ENCODE data around the gene NDUFV1. TPM values are rescaled to one million over a fixed set of nuclear protein-coding genes. Genes with fewer than 3 reads are reported as not detected.

The NDUFV1 gene
- total and polyA plus RNA-seq, 2 of the 4 experiments (the other 2 are of a cell fraction): 120 to 133 TPM

GRCh38 chr11:67627441-67627811 is 20.7 kb downstream of the NDUFV1 start:
- ChIA-PET POLR2A (ENCODE audit: unreplicated experiment) (no interaction called here), CTCF (interaction anchor here (1.2 to 1.6 kb wide), 2 partner anchors 8 to 13 kb away, joined by 3 to 5 read pairs; no protein-coding TSS in a partner anchor)
- TF ChIP-seq RCOR1 (IDR thresholded peaks at IDR 0.05; ENCODE audit: insufficient replicate concordance, low read length) (no peak), FOS (IDR thresholded peaks at IDR 0.05; ENCODE audit: low read depth, low read length) (no peak), NFE2L2 (IDR thresholded peaks at IDR 0.05; ENCODE audit: low read depth, low read length) (no peak), POLR2A (IDR thresholded peaks at IDR 0.05; ENCODE audit: low read depth, low read length) (no peak), CHD1 (IDR thresholded peaks at IDR 0.05; ENCODE audit: low read depth, low read length) (no peak), MAFK (IDR thresholded peaks at IDR 0.05; ENCODE audit: low read depth, low read length) (no peak), RFX5 (IDR thresholded peaks at IDR 0.05; ENCODE audit: low read depth, low read length) (no peak), RAD21 (IDR thresholded peaks at IDR 0.05; ENCODE audit: low read length) (no peak), BHLHE40 (IDR thresholded peaks at IDR 0.05; ENCODE audit: low read depth, low read length) (no peak), MXI1 (IDR thresholded peaks at IDR 0.05; ENCODE audit: borderline replicate concordance, low read depth, low read length) (no peak), SMC3 (IDR thresholded peaks at IDR 0.05; ENCODE audit: low read depth, low read length) (no peak), CEBPB (IDR thresholded peaks at IDR 0.05; ENCODE audit: low read depth, low read length) (no peak), MAZ (IDR thresholded peaks at IDR 0.05; ENCODE audit: borderline replicate concordance, low read depth, low read length) (no peak)
- TF ChIP-seq, protein P1, sequence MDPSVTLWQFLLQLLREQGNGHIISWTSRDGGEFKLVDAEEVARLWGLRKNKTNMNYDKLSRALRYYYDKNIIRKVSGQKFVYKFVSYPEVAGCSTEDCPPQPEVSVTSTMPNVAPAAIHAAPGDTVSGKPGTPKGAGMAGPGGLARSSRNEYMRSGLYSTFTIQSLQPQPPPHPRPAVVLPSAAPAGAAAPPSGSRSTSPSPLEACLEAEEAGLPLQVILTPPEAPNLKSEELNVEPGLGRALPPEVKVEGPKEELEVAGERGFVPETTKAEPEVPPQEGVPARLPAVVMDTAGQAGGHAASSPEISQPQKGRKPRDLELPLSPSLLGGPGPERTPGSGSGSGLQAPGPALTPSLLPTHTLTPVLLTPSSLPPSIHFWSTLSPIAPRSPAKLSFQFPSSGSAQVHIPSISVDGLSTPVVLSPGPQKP (IDR thresholded peaks at IDR 0.05; ENCODE audit: borderline replicate concordance, low read depth, low read length): no peak
- TF ChIP-seq, protein P2, sequence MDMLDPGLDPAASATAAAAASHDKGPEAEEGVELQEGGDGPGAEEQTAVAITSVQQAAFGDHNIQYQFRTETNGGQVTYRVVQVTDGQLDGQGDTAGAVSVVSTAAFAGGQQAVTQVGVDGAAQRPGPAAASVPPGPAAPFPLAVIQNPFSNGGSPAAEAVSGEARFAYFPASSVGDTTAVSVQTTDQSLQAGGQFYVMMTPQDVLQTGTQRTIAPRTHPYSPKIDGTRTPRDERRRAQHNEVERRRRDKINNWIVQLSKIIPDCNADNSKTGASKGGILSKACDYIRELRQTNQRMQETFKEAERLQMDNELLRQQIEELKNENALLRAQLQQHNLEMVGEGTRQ (IDR thresholded peaks at IDR 0.05; ENCODE audit: low read depth, low read length): no peak
- TF ChIP-seq, protein P3, sequence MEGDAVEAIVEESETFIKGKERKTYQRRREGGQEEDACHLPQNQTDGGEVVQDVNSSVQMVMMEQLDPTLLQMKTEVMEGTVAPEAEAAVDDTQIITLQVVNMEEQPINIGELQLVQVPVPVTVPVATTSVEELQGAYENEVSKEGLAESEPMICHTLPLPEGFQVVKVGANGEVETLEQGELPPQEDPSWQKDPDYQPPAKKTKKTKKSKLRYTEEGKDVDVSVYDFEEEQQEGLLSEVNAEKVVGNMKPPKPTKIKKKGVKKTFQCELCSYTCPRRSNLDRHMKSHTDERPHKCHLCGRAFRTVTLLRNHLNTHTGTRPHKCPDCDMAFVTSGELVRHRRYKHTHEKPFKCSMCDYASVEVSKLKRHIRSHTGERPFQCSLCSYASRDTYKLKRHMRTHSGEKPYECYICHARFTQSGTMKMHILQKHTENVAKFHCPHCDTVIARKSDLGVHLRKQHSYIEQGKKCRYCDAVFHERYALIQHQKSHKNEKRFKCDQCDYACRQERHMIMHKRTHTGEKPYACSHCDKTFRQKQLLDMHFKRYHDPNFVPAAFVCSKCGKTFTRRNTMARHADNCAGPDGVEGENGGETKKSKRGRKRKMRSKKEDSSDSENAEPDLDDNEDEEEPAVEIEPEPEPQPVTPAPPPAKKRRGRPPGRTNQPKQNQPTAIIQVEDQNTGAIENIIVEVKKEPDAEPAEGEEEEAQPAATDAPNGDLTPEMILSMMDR (conservative IDR thresholded peaks at IDR 0.05; ENCODE audit: low read depth, low read length): no peak
- dilution Hi-C loops (cut with HindIII; ENCODE audit: low sequenced_read_pairs, unreplicated experiment): no loop called here
- Histone ChIP-seq H3K9ac (ENCODE audit: low read depth, low read length) (no peak overlapping the region), H3K79me1 (ENCODE audit: low read depth in 1 of 2, low read length in 2 of 2) (no peaks in the 10 kb centered on the region), H3K36me3 (ENCODE audit: control insufficient read depth, insufficient read depth, low read length) (no peaks in the 10 kb centered on the region), H3K4me3 (ENCODE audit: insufficient read depth, low read depth, low read length) (no peak overlapping the region), H2BK20ac (ENCODE audit: low read depth, low read length) (no peak overlapping the region), H3K14ac (replicated peaks; ENCODE audit: low read depth, low read length) (no peak overlapping the region), H4K8ac (ENCODE audit: low read depth in 2 of 2, low read length in 2 of 2) (no peak overlapping the region), H2BK5ac (ENCODE audit: low read depth, low read length, poor library complexity, severe bottlenecking) (no peak overlapping the region), H3K56ac (ENCODE audit: extremely low read depth, insufficient read depth, low read length) (no peak overlapping the region), H4K5ac (ENCODE audit: low read depth, low read length) (no peak overlapping the region), H3K9me1 (ENCODE audit: insufficient read depth, low read length) (peaks cover 4% of the 10 kb centered on the region; the same call in 1 of the 2 replicates), H3K4me2 (ENCODE audit: low read depth, low read length) (no peak overlapping the region), H3K18ac (ENCODE audit: low read depth, low read length) (no peak overlapping the region), H2AK9ac (replicated peaks; ENCODE audit: low read depth, low read length, poor library complexity) (no peak overlapping the region), H3K4me1 (ENCODE audit: control insufficient read depth, insufficient read depth, low read length) (0 out of 2 replicates have a peak, but pooled peaks cover 3% of the 10 kb centered on the region), H2AK5ac (ENCODE audit: low read depth, low read length) (no peak overlapping the region), H2AFZ (replicated peaks; ENCODE audit: low read length, poor library complexity) (no peak overlapping the region), H3K23ac (ENCODE audit: low read depth, low read length) (no peak overlapping the region), H2BK120ac (ENCODE audit: low read depth, low read length) (no peak overlapping the region), H3K4ac (ENCODE audit: low read depth, low read length) (no peak overlapping the region), H3K27me3 (ENCODE audit: control insufficient read depth, insufficient read depth, low read length) (no peaks in the 10 kb centered on the region), H4K20me1 (ENCODE audit: insufficient read depth, low read length) (no peaks in the 10 kb centered on the region), H2BK15ac (ENCODE audit: low read depth, low read length) (no peak overlapping the region), H4K91ac (ENCODE audit: insufficient read depth, low read depth, low read length) (no peak overlapping the region), H3K27ac (ENCODE audit: insufficient read depth, low read length) (no peak overlapping the region), H3K9me3 (ENCODE audit: control insufficient read depth, insufficient read depth, low read length) (no peaks in the 10 kb centered on the region)
- WGBS, 2 experiments (ENCODE audit: extremely low coverage in 2 of 2, insufficient read length in 1 of 2): no CpG with 5 or more reads among the region's 6 CpGs
- no TSS peak for BruUV-seq (replicated peaks)
- intact Hi-C loops (cut with micrococcal nuclease): no loop called here
- in situ Hi-C loops (cut with MboI; ENCODE audit: low sequenced_read_pairs): no loop called here
- DNase-seq: no peak
- ATAC-seq (ENCODE audit: low read depth): no peak
